HT-29 (cell line): Measurements from ENCODE around the gene PWWP2B. TPM values are rescaled to one million over a fixed set of nuclear protein-coding genes. Genes with fewer than 3 reads are reported as not detected.

ENCODE experiments used
- DNase-seq: peaks from one replicate; pipeline ENCODE4 v3.0.0-alpha.2; 2015; ENCODE audit warnings: low spot score
- total RNA-seq: library from RNA; depleted of rRNA; stranded (reverse); fragments of >200 nt; shearing (Covaris generic); gene quantifications from 2 replicates; pipeline ENCODE4 v1.2.3, GENCODE V29; 2014; rRNA removed

The PWWP2B gene
- total RNA-seq: 73.4 and 79.9 TPM in 2 replicates

- no peak for DNase-seq
These were observed at the start of gene PWWP2B for GRCh38 chr10:132397036-132397541. Gene PWWP2B (plus strand): TSS chr10:132397200. CDS start chr10:132397227, 27 bp downstream.

GRCh38 chr10:132347211-132347930, 49.6 kb upstream of the PWWP2B start:
- no peak for DNase-seq

GRCh38 chr10:132347931-132348267, 49.1 kb upstream of the PWWP2B start:
- DNase-seq: no peak

DNA sequence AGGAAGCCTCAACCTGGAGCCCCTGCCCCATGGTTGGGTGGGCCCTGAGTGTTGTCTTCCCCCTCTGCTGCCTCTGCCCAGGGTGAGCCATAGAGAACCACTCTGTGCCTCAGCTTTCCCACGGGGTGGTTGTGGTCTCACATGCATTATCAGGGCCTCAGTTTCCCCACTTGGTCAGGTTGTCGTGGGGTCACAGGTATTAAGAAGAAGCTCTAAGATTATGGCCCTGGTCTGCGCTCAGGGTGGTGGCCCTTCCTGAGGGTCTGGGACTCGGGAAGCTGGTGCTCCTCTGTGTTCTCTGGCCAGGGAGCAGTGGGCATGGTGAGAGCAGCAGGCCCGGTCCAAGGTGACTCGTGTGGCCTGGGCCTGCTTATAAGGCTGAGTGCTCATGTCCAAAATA, 47.2 kb upstream of the PWWP2B start:
- DNase-seq: no peak

DNA sequence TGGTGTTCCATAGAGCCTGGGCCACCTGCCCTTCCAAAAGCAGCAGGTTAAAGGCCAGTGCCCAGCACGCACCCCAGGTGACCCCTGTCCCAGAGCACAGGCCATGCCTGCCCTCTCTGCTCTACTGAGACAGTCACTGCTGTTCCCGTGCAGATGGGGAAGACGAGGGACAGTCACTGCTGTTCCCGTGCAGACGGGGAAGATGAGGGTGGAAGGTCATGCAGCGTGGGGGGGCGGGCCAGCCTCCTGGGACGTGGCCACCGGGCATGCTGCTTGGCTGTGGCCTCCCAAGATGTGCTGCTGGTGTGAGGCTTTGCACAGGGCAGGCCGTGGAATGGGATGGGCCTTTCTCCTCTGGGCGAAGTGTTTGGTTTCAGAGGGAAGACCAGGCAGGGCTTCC, 46.6 kb upstream of the PWWP2B start:
- no peak for DNase-seq

GRCh38 chr10:132350946-132351345, 46.1 kb upstream of the PWWP2B start:
- DNase-seq: no peak

DNA sequence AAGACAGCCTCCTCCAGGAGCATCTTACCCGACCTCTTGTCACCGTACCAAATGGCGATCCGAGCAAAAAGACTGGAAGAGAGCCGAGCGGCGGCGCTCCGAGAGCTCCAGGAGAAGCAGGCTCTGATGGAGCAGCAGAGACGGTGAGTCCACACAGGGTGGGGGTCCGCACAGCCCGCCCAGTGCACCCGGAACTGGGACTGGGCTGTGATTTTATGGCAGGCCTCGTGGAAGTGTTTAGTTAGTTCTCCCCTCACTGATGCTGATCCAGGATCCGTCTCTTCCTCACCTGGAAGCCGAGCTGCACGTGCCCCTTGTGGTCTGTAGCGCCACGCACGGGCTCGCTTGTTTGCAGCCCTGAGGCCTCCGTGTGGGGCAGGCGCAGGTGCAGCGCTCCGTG, 45.4 kb upstream of the PWWP2B start:
- no peak for DNase-seq

- DNase-seq: peak; percentile 69
These were observed 44.3 kb upstream of the PWWP2B start for GRCh38 chr10:132352462-132353308.

- no peak for DNase-seq
These were observed 43.3 kb upstream of the PWWP2B start for GRCh38 chr10:132353456-132354355.

GRCh38 chr10:132354356-132355094, 42.5 kb upstream of the PWWP2B start:
- no peak for DNase-seq

- no peak for DNase-seq
These were observed 41.7 kb upstream of the PWWP2B start for GRCh38 chr10:132355297-132355696.

- no peak for DNase-seq
These were observed 41.2 kb upstream of the PWWP2B start for GRCh38 chr10:132355754-132356153.

DNA sequence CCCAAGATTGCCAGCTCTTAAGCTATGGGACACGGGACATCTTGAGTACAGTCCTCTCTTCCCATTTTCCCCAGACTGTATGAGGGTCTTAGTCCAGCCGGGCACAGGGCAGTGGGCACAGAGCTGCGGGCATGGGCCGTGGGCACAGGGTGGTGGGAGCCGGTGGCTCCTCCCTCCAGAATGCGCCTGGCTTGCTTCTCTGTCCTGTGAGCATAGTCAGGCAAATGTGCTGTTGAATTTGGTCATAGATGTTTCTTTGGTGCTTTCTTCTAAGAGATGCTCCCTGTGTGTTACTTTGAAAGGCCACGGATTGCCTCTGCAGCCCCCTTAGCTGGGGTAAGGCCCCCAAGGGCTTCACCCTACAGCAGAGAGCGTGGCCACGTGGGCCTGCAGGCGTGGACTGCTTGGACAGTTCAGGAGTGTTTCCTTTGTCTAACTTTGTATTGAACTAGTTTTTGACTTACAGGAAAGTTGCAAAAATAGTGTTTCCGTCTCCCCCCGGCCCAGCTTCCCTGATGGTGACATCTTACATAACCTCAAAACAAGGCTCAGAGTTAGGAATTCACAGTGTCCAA, 40.3 kb upstream of the PWWP2B start:
- no peak for DNase-seq

GRCh38 chr10:132357286-132358058, 39.5 kb upstream of the PWWP2B start:
- DNase-seq: no peak

- no peak for DNase-seq
These were observed 37.5 kb upstream of the PWWP2B start for GRCh38 chr10:132359305-132360040.

DNA sequence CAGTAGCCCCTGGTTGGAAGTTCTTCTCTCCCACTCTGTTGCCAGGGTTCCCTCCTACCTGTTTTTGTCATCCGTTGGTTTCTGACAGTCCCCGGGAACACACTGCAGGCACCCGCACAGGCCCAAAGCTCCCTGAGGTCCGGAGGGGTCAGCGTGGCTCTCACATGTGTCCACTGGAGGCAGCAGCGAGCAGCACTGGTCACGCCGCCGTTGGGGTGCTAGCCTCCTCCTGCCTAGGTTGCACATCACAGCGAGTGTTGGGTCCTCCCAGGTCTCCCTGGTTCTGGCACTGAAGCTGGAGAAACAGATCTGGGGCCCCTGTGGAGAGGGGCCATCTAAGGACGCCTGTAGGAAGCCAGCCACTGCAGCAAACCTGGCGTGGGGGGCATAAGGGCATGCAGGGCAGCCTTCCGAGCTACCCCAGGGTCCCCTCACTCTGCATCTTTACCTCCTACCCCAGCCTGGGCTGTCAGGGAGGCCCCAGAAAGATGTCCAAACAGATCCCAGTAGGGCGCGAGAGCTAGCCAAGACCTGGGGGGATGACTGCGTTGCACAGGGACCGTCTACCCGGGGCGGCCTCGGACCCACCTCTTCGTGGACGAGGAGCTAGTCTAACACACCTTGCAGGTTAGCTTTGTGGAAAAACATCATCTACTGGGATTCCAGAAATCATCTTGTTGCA, 36.1 kb upstream of the PWWP2B start:
- peak; percentile 22 for DNase-seq

DNA sequence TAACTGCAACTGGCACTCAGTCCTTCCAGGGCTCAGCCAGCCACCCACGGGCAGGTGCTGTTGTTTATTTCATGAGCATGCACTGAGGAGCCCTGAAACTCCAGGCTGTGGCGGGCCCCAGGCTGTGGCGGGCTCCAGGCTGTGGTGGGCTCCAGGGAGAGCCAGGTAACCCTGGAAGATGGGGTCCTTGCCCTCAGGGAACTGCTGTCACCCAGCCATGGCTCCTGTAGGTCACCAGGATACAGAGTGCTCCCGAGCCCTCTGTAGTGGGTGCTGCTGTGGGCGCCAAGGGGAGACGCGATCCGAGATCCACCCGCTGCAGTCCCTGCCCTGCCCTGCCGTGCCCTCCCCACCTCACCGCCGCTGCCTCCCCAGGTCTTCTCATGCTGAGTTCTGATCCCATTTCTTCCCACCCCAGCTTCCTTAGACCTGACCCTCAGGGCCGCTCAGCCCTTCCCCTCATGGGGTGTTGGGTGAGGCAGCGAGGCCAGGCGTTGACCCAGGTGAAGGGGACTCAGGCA, 35.4 kb upstream of the PWWP2B start:
- DNase-seq: no peak

- no peak for DNase-seq
These were observed 34.8 kb upstream of the PWWP2B start for GRCh38 chr10:132362151-132362611.
